ENCODE measurements around the gene NPAP1. TPM values are rescaled to one million over a fixed set of nuclear protein-coding genes. Genes with fewer than 3 reads are reported as not detected.

Gene NPAP1
- total and polyA plus RNA-seq, 10 donors: 0.06 to 0.23 (median 0.10) TPM; not detected in 4

- WGBS, 5 donors: 68 to 73% (median 71%) methylated on average over 3 of the region's 3 CpGs
- Histone ChIP-seq H3K4me1 (no peaks in the 10 kb centered on the region), H3K9me3 (peaks cover 0 to 18% (median 4%) of the 10 kb centered on the region in 8 donors), H3K4me3 (no peak overlapping the region), H3K27me3 (replicated peaks in 1 of 7) (no peaks in the 10 kb centered on the region), H3K36me3 (no peaks in the 10 kb centered on the region), H3K27ac (no peak overlapping the region)
- DNase-seq: no peak
- intact Hi-C loops (cut with DNase I; ENCODE audit: low total_unique reads): no loop called here
- TF ChIP-seq POLR2AphosphoS5 (IDR thresholded peaks at IDR 0.05): no peak
- TF ChIP-seq, protein P1, sequence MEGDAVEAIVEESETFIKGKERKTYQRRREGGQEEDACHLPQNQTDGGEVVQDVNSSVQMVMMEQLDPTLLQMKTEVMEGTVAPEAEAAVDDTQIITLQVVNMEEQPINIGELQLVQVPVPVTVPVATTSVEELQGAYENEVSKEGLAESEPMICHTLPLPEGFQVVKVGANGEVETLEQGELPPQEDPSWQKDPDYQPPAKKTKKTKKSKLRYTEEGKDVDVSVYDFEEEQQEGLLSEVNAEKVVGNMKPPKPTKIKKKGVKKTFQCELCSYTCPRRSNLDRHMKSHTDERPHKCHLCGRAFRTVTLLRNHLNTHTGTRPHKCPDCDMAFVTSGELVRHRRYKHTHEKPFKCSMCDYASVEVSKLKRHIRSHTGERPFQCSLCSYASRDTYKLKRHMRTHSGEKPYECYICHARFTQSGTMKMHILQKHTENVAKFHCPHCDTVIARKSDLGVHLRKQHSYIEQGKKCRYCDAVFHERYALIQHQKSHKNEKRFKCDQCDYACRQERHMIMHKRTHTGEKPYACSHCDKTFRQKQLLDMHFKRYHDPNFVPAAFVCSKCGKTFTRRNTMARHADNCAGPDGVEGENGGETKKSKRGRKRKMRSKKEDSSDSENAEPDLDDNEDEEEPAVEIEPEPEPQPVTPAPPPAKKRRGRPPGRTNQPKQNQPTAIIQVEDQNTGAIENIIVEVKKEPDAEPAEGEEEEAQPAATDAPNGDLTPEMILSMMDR (IDR thresholded peaks at IDR 0.05 in 8 of 11, conservative IDR thresholded peaks at IDR 0.05 in 3 of 11): no peak
- no peak for TF ChIP-seq POLR2A (IDR thresholded peaks at IDR 0.05)
These were observed 29.9 kb upstream of the NPAP1 start for GRCh38 chr15:24645627-24646026.

DNA sequence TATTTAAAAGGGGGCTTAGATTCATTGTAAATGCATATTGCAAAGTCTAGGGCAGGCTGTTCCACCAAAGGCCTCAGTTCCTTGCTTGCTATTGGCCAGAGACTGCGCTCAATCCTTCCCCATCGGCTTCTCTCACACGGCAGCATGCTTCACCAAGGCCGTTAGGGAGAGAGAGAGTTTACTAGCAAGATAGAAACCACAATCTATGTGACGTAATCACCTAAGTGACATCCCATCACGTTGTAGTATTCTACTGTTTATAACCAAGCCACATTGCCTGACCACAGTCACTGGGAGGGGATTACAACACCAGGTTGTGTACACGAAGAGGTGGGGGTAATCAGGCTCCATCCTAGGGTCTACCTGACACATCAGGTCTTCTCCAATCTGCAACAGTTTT is 16.0 kb upstream of the NPAP1 start:
- Histone ChIP-seq H3K4me3 (no peak overlapping the region), H3K4me1 (no peaks in the 10 kb centered on the region), H3K9me3 (peaks cover 0 to 7% (median 3%) of the 10 kb centered on the region in 8 donors), H3K27ac (no peak overlapping the region), H3K36me3 (no peaks in the 10 kb centered on the region), H3K27me3 (replicated peaks in 1 of 7) (no peaks in the 10 kb centered on the region)
- intact Hi-C loops (cut with DNase I; ENCODE audit: low total_unique reads): no loop called here
- 56 to 72% (median 65%) methylated on average over 7 of the region's 7 CpGs for WGBS, 5 donors
- TF ChIP-seq POLR2AphosphoS5 (IDR thresholded peaks at IDR 0.05) (no peak), POLR2A (IDR thresholded peaks at IDR 0.05) (no peak)
- TF ChIP-seq, protein P1 (IDR thresholded peaks at IDR 0.05 in 8 of 11, conservative IDR thresholded peaks at IDR 0.05 in 3 of 11): no peak
- DNase-seq: no peak

- Histone ChIP-seq H3K27me3 (replicated peaks in 1 of 7) (no peaks in the 10 kb centered on the region), H3K4me1 (no peaks in the 10 kb centered on the region), H3K27ac (no peak overlapping the region), H3K36me3 (no peaks in the 10 kb centered on the region), H3K4me3 (no peak overlapping the region), H3K9me3 (peaks cover 0 to 23% (median 6%) of the 10 kb centered on the region in 8 donors)
- intact Hi-C loops (cut with DNase I; ENCODE audit: low total_unique reads): no loop called here
- WGBS, 5 donors: 36 to 78% (median 44%) methylated on average over 1 of the region's 1 CpG
- DNase-seq: no peak
- no peak for TF ChIP-seq POLR2AphosphoS5 (IDR thresholded peaks at IDR 0.05)
These were observed 12.6 kb upstream of the NPAP1 start for GRCh38 chr15:24662991-24663390.

DNA sequence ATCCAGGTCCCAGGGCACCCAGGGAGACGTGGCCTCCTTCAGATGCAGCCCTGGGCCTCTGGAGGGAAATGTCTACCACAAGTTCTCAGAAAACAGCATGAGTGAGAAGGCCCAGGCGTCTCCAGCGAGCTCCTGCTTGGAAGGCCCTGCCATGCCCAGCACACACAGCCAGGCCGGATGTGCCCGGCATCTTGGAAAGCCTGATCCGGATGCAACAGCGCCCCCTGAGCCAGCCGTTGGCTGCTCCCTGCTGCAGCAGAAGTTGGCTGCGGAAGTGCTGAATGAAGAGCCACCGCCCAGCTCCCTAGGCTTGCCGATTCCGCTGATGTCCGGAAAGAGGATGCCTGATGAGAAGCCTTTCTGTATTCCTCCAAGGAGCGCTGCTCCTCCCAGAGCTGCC is 856 bp downstream of the NPAP1 start:
- intact Hi-C loops (cut with DNase I; ENCODE audit: low total_unique reads): no loop called here
- Histone ChIP-seq H3K4me1 (no peaks in the 10 kb centered on the region), H3K36me3 (no peaks in the 10 kb centered on the region), H3K9me3 (peaks cover 0 to 59% (median 19%) of the 10 kb centered on the region in 8 donors), H3K27ac (no peak overlapping the region), H3K27me3 (replicated peaks in 1 of 7) (no peaks in the 10 kb centered on the region), H3K4me3 (no peak overlapping the region)
- DNase-seq: no peak
- TF ChIP-seq POLR2AphosphoS5 (IDR thresholded peaks at IDR 0.05): no peak
- WGBS, 5 donors: 86 to 90% (median 87%) methylated on average over 7 to 14 of the region's 14 CpGs

GRCh38 chr15:24678485-24678884 is 2.9 kb downstream of the NPAP1 start:
- DNase-seq: no peak
- intact Hi-C loops (cut with DNase I; ENCODE audit: low total_unique reads): no loop called here
- 42 to 79% (median 59%) methylated on average over 1 of the region's 1 CpG; no CpG with 5 or more reads in 1 of the 5 donors for WGBS, 5 donors
- no peaks in the 10 kb centered on the region for H3K4me1 ChIP-seq
- H3K27ac ChIP-seq: no peak overlapping the region
- peaks cover 0 to 59% (median 19%) of the 10 kb centered on the region in 8 donors for H3K9me3 ChIP-seq
- H3K27me3 ChIP-seq (replicated peaks in 1 of 7): no peaks in the 10 kb centered on the region
- no peak overlapping the region for H3K4me3 ChIP-seq
- TF ChIP-seq, protein P1 (IDR thresholded peaks at IDR 0.05 in 8 of 11, conservative IDR thresholded peaks at IDR 0.05 in 3 of 11): no peak
- TF ChIP-seq POLR2A (IDR thresholded peaks at IDR 0.05) (no peak), POLR2AphosphoS5 (IDR thresholded peaks at IDR 0.05) (no peak)
- no peaks in the 10 kb centered on the region for H3K36me3 ChIP-seq

Measured in spleen (tissue), 11 donors.